Measurements from ENCODE around the gene C1QL1. TPM values are rescaled to one million over a fixed set of nuclear protein-coding genes. Genes with fewer than 3 reads are reported as not detected.
A peak's percentile ranks its signal among the peaks of the same experiment; 100 is the strongest.

C1QL1 gene
- total and polyA plus RNA-seq, 2 of the 13 experiments (the other 11 are each of a cell fraction or from before 2014, with no cell fraction given) = 0.11 TPM

DNA sequence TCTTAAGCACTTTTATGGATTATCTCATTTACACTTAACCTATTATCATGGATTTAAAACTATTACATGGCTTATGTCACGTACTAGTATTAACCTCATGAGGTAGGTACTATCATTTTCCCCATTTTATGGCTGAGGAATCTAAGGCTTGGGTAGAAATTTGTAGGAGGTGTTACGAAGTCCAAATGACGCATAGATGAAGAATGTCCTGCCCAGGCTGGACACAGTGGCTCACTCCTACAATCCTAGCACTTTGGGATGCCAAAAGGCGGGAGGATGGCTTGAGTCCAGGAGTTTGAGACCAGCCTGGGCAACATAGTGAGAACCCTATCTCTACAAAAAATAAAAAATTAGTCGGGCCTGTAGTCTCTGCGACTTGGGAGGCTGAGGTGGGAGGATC is 4.8 kb upstream of the C1QL1 start:
- DNase-seq (ENCODE audit: low spot score) (peak; percentile 43), FAIRE-seq (no peak), ATAC-seq (no peak)
- TF ChIP-seq KDM1A (CRISPR knock-in tag; IDR thresholded peaks at IDR 0.05) (no peak), ZNF891 (CRISPR knock-in tag; IDR thresholded peaks at IDR 0.05) (no peak), RBAK (CRISPR knock-in tag; IDR thresholded peaks at IDR 0.05) (no peak), ZNF672 (CRISPR knock-in tag; IDR thresholded peaks at IDR 0.05) (no peak), GATAD1 (CRISPR knock-in tag; IDR thresholded peaks at IDR 0.05) (no peak), KMT2B (CRISPR knock-in tag; IDR thresholded peaks at IDR 0.05) (no peak), FOSL2 (CRISPR knock-in tag; IDR thresholded peaks at IDR 0.05) (peak; percentile 74), POLR2AphosphoS2 (IDR thresholded peaks at IDR 0.05; ENCODE audit: low read depth, low read length) (no peak), TEAD3 (CRISPR knock-in tag; optimal IDR thresholded peaks at IDR 0.05; ENCODE audit: borderline replicate concordance) (peak; percentile 42), ZNF747 (CRISPR knock-in tag; IDR thresholded peaks at IDR 0.05; ENCODE audit: borderline replicate concordance) (no peak)
- TF ChIP-seq, protein P1, sequence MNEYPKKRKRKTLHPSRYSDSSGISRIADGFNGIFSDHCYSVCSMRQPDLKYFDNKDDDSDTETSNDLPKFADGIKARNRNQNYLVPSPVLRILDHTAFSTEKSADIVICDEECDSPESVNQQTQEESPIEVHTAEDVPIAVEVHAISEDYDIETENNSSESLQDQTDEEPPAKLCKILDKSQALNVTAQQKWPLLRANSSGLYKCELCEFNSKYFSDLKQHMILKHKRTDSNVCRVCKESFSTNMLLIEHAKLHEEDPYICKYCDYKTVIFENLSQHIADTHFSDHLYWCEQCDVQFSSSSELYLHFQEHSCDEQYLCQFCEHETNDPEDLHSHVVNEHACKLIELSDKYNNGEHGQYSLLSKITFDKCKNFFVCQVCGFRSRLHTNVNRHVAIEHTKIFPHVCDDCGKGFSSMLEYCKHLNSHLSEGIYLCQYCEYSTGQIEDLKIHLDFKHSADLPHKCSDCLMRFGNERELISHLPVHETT (CRISPR knock-in tag; conservative IDR thresholded peaks at IDR 0.05) = no peak
- TF ChIP-seq, protein P2, sequence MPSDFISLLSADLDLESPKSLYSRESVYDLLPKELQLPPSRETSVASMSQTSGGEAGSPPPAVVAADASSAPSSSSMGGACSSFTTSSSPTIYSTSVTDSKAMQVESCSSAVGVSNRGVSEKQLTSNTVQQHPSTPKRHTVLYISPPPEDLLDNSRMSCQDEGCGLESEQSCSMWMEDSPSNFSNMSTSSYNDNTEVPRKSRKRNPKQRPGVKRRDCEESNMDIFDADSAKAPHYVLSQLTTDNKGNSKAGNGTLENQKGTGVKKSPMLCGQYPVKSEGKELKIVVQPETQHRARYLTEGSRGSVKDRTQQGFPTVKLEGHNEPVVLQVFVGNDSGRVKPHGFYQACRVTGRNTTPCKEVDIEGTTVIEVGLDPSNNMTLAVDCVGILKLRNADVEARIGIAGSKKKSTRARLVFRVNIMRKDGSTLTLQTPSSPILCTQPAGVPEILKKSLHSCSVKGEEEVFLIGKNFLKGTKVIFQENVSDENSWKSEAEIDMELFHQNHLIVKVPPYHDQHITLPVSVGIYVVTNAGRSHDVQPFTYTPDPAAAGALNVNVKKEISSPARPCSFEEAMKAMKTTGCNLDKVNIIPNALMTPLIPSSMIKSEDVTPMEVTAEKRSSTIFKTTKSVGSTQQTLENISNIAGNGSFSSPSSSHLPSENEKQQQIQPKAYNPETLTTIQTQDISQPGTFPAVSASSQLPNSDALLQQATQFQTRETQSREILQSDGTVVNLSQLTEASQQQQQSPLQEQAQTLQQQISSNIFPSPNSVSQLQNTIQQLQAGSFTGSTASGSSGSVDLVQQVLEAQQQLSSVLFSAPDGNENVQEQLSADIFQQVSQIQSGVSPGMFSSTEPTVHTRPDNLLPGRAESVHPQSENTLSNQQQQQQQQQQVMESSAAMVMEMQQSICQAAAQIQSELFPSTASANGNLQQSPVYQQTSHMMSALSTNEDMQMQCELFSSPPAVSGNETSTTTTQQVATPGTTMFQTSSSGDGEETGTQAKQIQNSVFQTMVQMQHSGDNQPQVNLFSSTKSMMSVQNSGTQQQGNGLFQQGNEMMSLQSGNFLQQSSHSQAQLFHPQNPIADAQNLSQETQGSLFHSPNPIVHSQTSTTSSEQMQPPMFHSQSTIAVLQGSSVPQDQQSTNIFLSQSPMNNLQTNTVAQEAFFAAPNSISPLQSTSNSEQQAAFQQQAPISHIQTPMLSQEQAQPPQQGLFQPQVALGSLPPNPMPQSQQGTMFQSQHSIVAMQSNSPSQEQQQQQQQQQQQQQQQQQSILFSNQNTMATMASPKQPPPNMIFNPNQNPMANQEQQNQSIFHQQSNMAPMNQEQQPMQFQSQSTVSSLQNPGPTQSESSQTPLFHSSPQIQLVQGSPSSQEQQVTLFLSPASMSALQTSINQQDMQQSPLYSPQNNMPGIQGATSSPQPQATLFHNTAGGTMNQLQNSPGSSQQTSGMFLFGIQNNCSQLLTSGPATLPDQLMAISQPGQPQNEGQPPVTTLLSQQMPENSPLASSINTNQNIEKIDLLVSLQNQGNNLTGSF (CRISPR knock-in tag; IDR thresholded peaks at IDR 0.05) = no peak
- WGBS (ENCODE audit: low lambda C conversion rate) = 37% methylated on average over 6 of the region's 6 CpGs
- no TSS peak for BruUV-seq (replicated peaks)
- H3K4me2 ChIP-seq (ENCODE audit: low read depth, low read length) = no peak overlapping the region
- ChIA-PET POLR2A (no interaction called here), CTCF (ENCODE audit: low intra/inter-chr PET ratio, low total read pairs) (no interaction called here)
- no peak overlapping the region for H2AFZ ChIP-seq (ENCODE audit: low read length)
- no peaks in the 10 kb centered on the region for H3K79me2 ChIP-seq (ENCODE audit: insufficient read depth, low read length)
- H3K4me3 ChIP-seq (replicated peaks in 1 of 3; ENCODE audit: insufficient read depth in 1 of 3, low read depth in 2 of 3, low read length in 3 of 3) = no peak overlapping the region
- intact Hi-C loops (cut with micrococcal nuclease; ENCODE audit: unreplicated experiment) = loop anchor here (1.0 kb wide), 2 partner anchors 8 to 126 kb away; no protein-coding TSS in a partner anchor
- in situ Hi-C loops (cut with HindIII; ENCODE audit: extremely low pct_ligation_motif_present, low pct_unique_long_range_greater_than_20kb) = no loop called here
- H3K27ac ChIP-seq (ENCODE audit: extremely low read length, insufficient read depth, low read length) = no peak overlapping the region
- H3K4me1 ChIP-seq (ENCODE audit: insufficient read depth, low read length) = peaks cover 36% of the 10 kb centered on the region
- H3K36me3 ChIP-seq (replicated peaks in 1 of 2; ENCODE audit: control insufficient read depth in 1 of 2, insufficient read depth in 2 of 2, low read length in 2 of 2) = no peaks in the 10 kb centered on the region
- H3K9ac ChIP-seq (ENCODE audit: insufficient read depth, low read depth, low read length) = no peak overlapping the region
- H3K27me3 ChIP-seq (ENCODE audit: control insufficient read depth in 1 of 2, insufficient read depth in 2 of 2, low read length in 2 of 2) = peaks cover 29 to 72% of the 10 kb centered on the region in 2 experiments
- no peaks in the 10 kb centered on the region for H3K9me3 ChIP-seq (ENCODE audit: low read length)
- no peaks in the 10 kb centered on the region for H4K20me1 ChIP-seq (ENCODE audit: insufficient read depth, low read length)

All from HepG2 (cell line).